Ishikawa (cell line): Measurements from ENCODE around the gene PTPRN2.

Experiments
- CEBPB ChIP-seq: IDR thresholded peaks from 2 replicates; pipeline ENCODE4 v1.6.1; 2012
- CREB1 ChIP-seq: IDR thresholded peaks from 2 replicates; pipeline ENCODE4 v1.6.1; 2012; ENCODE audit warnings: low read depth
- EGR1 ChIP-seq: IDR thresholded peaks from 2 replicates; pipeline ENCODE4 v1.6.1; 2012
- EP300 ChIP-seq: IDR thresholded peaks from 2 replicates; pipeline ENCODE4 v1.6.1; 2012; ENCODE audit warnings: borderline replicate concordance
- FOXM1 ChIP-seq: IDR thresholded peaks from 2 replicates; pipeline ENCODE4 v1.6.1; 2012; ENCODE audit warnings: low read depth, borderline replicate concordance
- MAX ChIP-seq: IDR thresholded peaks from 2 replicates; pipeline ENCODE4 v1.6.1; 2012
- NFIC ChIP-seq: IDR thresholded peaks from 2 replicates; pipeline ENCODE4 v1.6.1; 2012
- RAD21 ChIP-seq: IDR thresholded peaks from 2 replicates; pipeline ENCODE4 v1.6.1; 2012; ENCODE audit warnings: low read depth
- REST ChIP-seq: IDR thresholded peaks from 2 replicates; pipeline ENCODE4 v1.6.1; 2012; ENCODE audit warnings: low read depth, mild to moderate bottlenecking
- TCF12 ChIP-seq: IDR thresholded peaks from 2 replicates; pipeline ENCODE4 v1.6.1; 2012; ENCODE audit warnings: low read depth
- TEAD4 ChIP-seq: IDR thresholded peaks from 2 replicates; pipeline ENCODE4 v1.6.1; 2012
- USF1 ChIP-seq: IDR thresholded peaks from 2 replicates; pipeline ENCODE4 v1.6.1; 2012
- YY1 ChIP-seq: IDR thresholded peaks from 2 replicates; pipeline ENCODE4 v1.6.1; 2012; ENCODE audit warnings: low read depth
- ZBTB7A ChIP-seq: IDR thresholded peaks from 2 replicates; pipeline ENCODE4 v1.6.1; 2012; ENCODE audit warnings: low read depth

- TF ChIP-seq FOXM1 (no peak), EGR1 (no peak), RAD21 (no peak), TEAD4 (no peak), ZBTB7A (no peak), REST (no peak), MAX (no peak), EP300 (no peak), CEBPB (no peak), YY1 (no peak), TCF12 (no peak), CREB1 (no peak), NFIC (no peak), USF1 (no peak)
Measured at GRCh38 chr7:158547817-158548216, 39.8 kb downstream of the PTPRN2 start.
